Measurements from ENCODE around the gene ZNF688. TPM values are rescaled to one million over a fixed set of nuclear protein-coding genes. Genes with fewer than 3 reads are reported as not detected.

The ZNF688 gene
- total and polyA plus RNA-seq, 9 of the 15 experiments (the other 6 are each of a cell fraction or from before 2014, with no cell fraction given): 0.48 to 12.9 (median 4.5) TPM

- TF ChIP-seq ZNF639 (CRISPR knock-in tag; conservative IDR thresholded peaks at IDR 0.05 in 1 of 2, IDR thresholded peaks at IDR 0.05 in 1 of 2) (peak in 1 of 2 experiments; percentile 80; a peak in 2 of 4 replicates), ZNF668 (CRISPR knock-in tag; IDR thresholded peaks at IDR 0.05) (no peak; the same call in 1 of the 2 replicates), MTF1 (CRISPR knock-in tag; IDR thresholded peaks at IDR 0.05; ENCODE audit: borderline replicate concordance) (no peak), PPARD (CRISPR knock-in tag; IDR thresholded peaks at IDR 0.05) (no peak), HIVEP1 (CRISPR knock-in tag; IDR thresholded peaks at IDR 0.05) (peak; percentile 64; the same call in 1 of the 2 replicates), ZNF282 (CRISPR knock-in tag; IDR thresholded peaks at IDR 0.05) (peak; percentile 97), ZNF717 (CRISPR knock-in tag; IDR thresholded peaks at IDR 0.05) (no peak), SIN3A (IDR thresholded peaks at IDR 0.05; ENCODE audit: borderline replicate concordance in 2 of 2, control insufficient read depth in 1 of 2, low read depth in 2 of 2, low read length in 2 of 2) (peak; percentile 68 to 77; a peak in 2 of 4 replicates), THAP7 (CRISPR knock-in tag; IDR thresholded peaks at IDR 0.05) (no peak), ZNF583 (CRISPR knock-in tag; IDR thresholded peaks at IDR 0.05) (peak; percentile 89), OTX1 (CRISPR knock-in tag; IDR thresholded peaks at IDR 0.05) (no peak), HNRNPUL1 (IDR thresholded peaks at IDR 0.05; ENCODE audit: low read length) (no peak), CBFA2T2 (conservative IDR thresholded peaks at IDR 0.05) (no peak), KLF13 (tag; IDR thresholded peaks at IDR 0.05; ENCODE audit: borderline replicate concordance, low read depth) (0 out of 2 replicates have a peak, but pooled peaks have one; percentile 25), NR2C2 (CRISPR knock-in tag; IDR thresholded peaks at IDR 0.05) (peak; percentile 90), NR2C2 (tag; IDR thresholded peaks at IDR 0.05) (peak; percentile 98), ADNP (tag; IDR thresholded peaks at IDR 0.05) (no peak), KAT7 (CRISPR knock-in tag; IDR thresholded peaks at IDR 0.05; ENCODE audit: borderline replicate concordance) (no peak; the same call in 1 of the 2 replicates), GABPB1 (CRISPR knock-in tag; IDR thresholded peaks at IDR 0.05) (peak; percentile 90), ZBTB5 (IDR thresholded peaks at IDR 0.05) (no peak), RB1 (IDR thresholded peaks at IDR 0.05; ENCODE audit: low read depth) (peak; percentile 66; the same call in 1 of the 2 replicates), HDAC1 (IDR thresholded peaks at IDR 0.05) (peak in 1 of 2 experiments; percentile 88; a peak in 2 of 4 replicates)
These were observed 14.1 kb upstream of the ZNF688 start, which contains the start of gene ZNF785 (continued) for GRCh38 chr16:30585400-30586191.
